MM.1S (cell line): ENCODE data around the gene GUCY1B1.

ENCODE experiments used
- EZH2phosphoT487 ChIP-seq: fragments of 300-600 bp; sonication (generic); IDR thresholded peaks from 2 replicates; pipeline ENCODE4 v1.6.1; 2018; ENCODE audit warnings: antibody characterized with exemption, low read length
- TF ChIP-seq, protein P1 (sequence below): fragments of 300-600 bp; sonication (generic); IDR thresholded peaks from 2 replicates; pipeline ENCODE4 v1.5.1; 2016; ENCODE audit warnings: antibody characterized with exemption, low read length, mixed read lengths

DNA sequence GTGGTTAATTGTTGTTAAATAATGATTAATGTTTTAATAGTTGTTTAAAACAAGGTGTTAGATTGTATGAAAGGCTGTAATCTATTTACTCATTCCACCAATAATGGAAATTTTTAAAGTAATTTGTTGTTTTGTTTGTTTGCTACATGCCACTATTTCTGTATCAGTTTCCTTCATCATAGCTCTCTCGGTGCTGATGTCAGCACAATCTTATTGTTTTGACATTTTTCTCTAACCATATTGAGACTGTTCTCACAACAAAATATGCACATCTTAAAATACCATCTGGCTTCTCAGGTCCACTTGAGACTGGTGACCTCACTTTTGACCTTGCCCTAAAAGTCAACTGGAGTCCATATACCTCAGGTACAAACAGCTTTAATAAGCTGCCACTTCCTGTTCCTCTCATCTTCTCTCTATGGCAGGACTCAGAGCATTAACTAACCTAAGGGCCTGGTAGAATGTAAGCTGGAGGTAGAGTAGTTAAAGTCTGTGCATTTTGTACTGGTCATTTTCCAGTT lies 1.0 kb upstream of the GUCY1B1 start:
- TF ChIP-seq, protein P1, sequence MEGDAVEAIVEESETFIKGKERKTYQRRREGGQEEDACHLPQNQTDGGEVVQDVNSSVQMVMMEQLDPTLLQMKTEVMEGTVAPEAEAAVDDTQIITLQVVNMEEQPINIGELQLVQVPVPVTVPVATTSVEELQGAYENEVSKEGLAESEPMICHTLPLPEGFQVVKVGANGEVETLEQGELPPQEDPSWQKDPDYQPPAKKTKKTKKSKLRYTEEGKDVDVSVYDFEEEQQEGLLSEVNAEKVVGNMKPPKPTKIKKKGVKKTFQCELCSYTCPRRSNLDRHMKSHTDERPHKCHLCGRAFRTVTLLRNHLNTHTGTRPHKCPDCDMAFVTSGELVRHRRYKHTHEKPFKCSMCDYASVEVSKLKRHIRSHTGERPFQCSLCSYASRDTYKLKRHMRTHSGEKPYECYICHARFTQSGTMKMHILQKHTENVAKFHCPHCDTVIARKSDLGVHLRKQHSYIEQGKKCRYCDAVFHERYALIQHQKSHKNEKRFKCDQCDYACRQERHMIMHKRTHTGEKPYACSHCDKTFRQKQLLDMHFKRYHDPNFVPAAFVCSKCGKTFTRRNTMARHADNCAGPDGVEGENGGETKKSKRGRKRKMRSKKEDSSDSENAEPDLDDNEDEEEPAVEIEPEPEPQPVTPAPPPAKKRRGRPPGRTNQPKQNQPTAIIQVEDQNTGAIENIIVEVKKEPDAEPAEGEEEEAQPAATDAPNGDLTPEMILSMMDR: no peak
- TF ChIP-seq EZH2phosphoT487: no peak
